Left cardiac atrium (tissue), 4 donors: ENCODE measurements around the gene PMVK. TPM values are rescaled to one million over a fixed set of nuclear protein-coding genes. Genes with fewer than 3 reads are reported as not detected.
"Not testable (repeated sequence)": the region's sequence is repeated elsewhere in the genome, so short reads cannot be mapped to it uniquely, and the experiment has no call there.

Experiments used
- ATAC-seq, 2 donors: fragments of 200-7000 bp; cut with Tn5 transposase; one replicate each; pipeline ENCODE4 v1.9.1; 2020; ENCODE audit warnings: mild to moderate bottlenecking in 2 of 2, moderate library complexity in 2 of 2
- DNase-seq: peaks from one replicate; pipeline ENCODE4 v3.0.0-alpha.2; 2020
- intact Hi-C, 2 donors: fragments of 100-400 bp; cut with DNase I; formaldehyde crosslinking; loops; one replicate each; pipeline versions ENCODE4 v1.14.1 to v1.15.1; 2022 to 2023
- long read RNA-seq: library from polyadenylated mRNA; unstranded; transcript quantifications from one replicate; pipeline ENCODE4 v2.0.0, GENCODE V29; 2021
- total RNA-seq, 2 donors: library from RNA; stranded (reverse); fragmentation: NEBNext Ultra II Directional; extraction: Animal tissue kit (Norgen Biotek cat#: 25700); gene quantifications; one replicate each; pipeline ENCODE4 v1.2.1, GENCODE V29; 2021
- donor health status: DM: no; HTN: yes; CAD: no.
- donor health status: DM: no; HTN: yes; CAD: no; lungs with severe emphysema.
- donor health status: DM: yes; HTN: yes; CAD: no.
- donor health status: Dilated cardiomyopathy.

The PMVK gene
- total RNA-seq: 10 to 100 TPM; 55.9 to 63.7 TPM
- long read RNA-seq, transcript PMVK-201 (5 exons, 1,280 nt): major isoform, 46 of 50 reads
- long read RNA-seq, partial matches to known transcripts: 0 of 50 reads
- long read RNA-seq, other reads (novel, unspliced or antisense): 4 of 50 reads

DNA sequence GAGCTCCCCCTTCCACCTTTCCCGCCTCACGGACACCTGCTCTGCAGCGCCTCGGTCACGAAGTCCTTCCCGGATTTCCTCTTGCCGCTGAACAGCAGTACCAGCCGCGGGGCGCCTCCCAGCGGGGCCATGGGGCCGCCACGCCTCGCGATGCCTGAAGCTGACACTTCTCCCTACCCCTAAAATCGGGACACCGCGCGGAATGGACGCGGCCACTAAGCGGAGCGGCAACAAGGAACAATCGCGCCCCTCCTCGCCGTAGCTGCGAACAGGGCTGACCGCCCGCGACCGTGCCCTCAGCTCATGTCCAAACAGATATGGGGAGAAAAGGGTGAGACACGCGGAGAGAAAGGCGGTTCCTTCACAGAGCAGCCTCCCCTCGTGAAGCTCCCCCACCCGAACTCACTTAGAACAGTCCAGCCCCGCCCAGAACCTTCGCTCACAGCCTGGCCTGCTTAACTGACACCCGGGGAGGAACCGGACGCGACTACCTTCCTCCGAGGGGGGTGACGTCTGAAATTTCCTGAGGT lies at the start of gene PMVK:
Gene PMVK, minus strand, starts transcription at position 165 of the 530 bp plus-strand sequence. Its CDS starts 34 bp downstream, at position 131.
- intact Hi-C loops: loop anchor here in 1 of 2 donors (2.0 kb wide), 1 partner anchor 24 kb away; no protein-coding TSS in a partner anchor
- peak; percentile 96 for DNase-seq

DNA sequence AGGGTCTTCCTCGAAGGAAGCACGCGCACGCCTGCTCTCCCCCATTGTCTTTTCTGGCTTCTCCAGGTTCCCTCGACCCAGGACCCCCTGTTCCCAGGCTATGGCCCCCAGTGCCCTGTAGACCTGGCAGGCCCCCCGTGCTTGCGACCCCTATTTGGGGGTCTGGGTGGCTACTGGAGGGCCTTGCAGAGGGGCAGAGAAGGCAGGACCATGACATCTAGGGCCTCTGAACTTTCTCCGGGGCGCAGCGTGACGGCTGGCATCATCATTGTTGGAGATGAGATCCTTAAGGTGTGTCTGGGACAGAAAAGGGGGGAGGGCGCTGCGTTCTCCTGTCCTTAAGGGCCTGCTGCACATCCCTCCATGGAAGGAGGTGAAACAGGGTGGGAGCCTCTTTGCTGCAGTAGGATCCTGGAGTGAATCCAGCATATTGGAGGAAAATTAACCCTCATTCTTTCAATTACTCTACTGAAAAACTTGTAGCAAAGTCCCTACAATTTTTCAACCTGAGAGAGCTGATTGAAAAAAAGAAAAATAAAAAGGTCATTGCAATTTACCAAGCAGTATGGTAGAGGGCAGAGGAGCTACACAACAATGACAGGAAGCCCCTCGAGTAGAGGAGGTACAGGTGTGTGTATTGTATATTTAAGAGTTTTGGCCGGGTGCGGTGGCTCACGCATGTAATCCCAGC lies 47.4 kb upstream of the PMVK start:
- intact Hi-C loops: no loop called here
- ATAC-seq (no peak), DNase-seq (no peak)

More for the DNA sequence above, at the start of gene PMVK:
- ATAC-seq: peak; percentile 94 to 97

DNA sequence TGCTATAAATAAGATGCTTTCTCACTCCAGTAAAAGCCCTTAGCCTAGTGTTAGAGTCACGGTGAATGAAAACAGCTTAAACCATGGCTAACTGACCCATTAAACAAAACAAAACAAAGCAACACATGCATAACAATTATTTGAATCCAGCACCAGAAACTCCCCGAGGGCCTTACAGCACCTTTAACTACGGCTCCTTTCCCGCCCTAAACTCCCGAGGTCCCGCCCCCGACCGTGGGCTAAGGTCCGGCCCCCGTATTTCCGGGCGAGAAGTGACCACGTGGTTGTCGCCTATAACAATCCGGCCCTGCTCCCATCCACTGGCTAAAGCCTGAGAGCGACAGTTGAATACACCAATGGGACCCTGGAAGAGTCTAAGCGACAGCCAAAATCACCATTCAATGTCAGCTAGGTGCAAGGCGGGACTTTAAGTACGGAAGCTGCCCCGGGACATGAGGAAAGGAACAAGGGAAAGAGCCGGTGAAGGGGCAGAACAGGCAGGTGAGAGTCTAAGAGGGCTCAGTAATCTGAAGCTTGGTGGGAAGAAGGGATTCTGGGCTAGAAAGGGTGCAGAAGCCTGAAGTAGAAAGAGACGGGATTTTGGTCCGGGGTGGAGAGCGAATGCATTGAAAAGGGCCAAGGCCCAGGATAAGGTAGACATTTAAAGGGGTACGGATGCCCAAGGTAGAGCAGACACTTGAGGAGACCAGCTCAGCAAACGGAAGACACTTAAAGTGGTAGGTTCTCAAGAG lies 46.6 kb upstream of the PMVK start, which contains the start of gene FLAD1:
Gene FLAD1, plus strand, starts transcription at position 448 of the 752 bp plus-strand sequence. CDS start 351 bp downstream, outside the sequence.
- ATAC-seq: peak; percentile 100
- intact Hi-C loops: no loop called here
- DNase-seq: peak; percentile 96

DNA sequence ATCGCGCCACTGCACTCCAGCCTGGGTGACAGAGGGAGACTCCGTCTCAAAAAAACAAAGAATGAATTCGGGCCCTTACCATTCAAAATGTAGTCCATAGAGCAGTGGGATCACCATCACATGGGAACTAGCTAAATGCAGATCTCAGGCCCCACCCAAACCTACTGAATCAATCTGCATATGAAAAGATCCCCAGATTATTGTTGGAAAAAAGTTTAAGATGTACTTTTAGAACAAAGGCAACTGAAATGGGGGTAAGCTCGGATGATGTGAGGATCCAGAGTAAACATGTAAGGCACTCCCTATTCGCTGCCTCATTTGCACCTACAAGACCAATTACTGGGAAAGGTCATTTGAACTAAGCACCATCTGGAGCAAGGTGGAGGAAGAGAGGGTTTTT lies 45.8 kb upstream of the PMVK start:
- ATAC-seq (no peak), DNase-seq (no peak)
- intact Hi-C loops: no loop called here

DNA sequence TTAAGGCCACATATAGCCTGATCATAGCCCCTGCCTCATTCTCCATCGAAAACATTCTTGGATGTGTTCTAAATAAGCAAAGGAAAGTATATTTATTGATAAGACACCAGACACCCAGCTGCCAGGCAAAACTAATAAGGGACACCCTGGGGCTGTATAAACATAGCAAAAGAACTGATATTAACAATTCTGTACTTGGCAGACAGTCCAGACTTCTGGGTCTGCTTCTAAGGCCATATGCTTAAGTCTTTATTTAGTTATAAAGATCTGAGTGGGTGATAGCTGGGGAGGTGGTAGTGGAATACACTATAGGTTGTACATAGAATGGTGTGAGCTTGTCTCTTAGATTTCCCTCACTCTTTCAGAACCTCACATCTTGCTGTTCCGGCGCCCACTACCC lies 41.8 kb upstream of the PMVK start:
- no peak for ATAC-seq
- intact Hi-C loops: no loop called here
- DNase-seq: no peak

DNA sequence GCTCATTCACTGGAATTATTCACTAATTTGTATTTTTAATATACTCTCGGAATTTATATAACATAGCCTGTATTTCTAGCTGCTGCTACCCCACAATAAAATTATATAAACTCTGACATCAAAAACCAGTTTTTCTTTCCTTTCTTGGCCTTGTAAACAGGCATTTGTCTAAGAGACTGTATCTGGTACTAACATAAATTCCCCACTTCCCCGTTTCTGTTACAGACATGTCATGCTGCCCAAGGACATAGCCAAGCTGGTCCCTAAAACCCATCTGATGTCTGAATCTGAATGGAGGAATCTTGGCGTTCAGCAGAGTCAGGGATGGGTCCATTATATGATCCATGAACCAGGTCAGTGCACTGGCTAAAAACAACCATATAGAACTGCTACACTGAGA lies 41.2 kb upstream of the PMVK start:
- intact Hi-C loops, ATAC-seq, DNase-seq: not testable (repeated sequence)

DNA sequence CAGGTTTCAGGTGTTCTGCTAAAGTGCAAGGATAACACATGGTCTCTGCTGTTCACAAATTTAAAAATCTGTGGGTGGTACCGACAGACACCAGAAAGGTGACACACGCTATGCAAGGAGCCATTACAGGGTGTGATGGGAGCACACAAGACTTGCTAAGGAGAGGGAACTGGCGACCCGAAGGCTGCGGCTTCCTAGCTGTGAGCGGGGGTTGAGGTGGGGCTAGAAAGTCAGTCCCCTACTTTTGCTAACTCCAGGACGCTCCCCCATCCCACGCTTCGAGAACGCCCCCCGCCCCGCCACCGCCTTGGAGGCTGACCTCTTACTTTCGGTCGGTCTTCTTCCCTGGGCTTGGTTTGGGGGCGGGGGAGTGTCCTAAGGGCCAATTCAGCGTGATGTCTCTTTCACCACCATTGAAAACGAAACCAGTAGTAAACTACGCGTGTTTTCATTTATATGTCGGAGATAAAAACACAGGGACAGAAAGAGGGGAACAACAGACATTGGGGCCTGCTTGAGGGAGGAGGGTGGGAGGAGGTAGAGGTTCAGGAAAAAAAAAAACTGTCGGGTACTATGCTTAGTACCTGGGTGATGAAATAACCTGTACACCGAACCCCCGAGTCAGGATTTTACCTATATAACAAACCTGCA lies 39.0 kb upstream of the PMVK start:
- ATAC-seq: no peak
- DNase-seq: peak; percentile 62
- intact Hi-C loops: loop anchor here in 1 of 2 donors (2.0 kb wide), 1 partner anchor 25 kb away; no protein-coding TSS in a partner anchor

DNA sequence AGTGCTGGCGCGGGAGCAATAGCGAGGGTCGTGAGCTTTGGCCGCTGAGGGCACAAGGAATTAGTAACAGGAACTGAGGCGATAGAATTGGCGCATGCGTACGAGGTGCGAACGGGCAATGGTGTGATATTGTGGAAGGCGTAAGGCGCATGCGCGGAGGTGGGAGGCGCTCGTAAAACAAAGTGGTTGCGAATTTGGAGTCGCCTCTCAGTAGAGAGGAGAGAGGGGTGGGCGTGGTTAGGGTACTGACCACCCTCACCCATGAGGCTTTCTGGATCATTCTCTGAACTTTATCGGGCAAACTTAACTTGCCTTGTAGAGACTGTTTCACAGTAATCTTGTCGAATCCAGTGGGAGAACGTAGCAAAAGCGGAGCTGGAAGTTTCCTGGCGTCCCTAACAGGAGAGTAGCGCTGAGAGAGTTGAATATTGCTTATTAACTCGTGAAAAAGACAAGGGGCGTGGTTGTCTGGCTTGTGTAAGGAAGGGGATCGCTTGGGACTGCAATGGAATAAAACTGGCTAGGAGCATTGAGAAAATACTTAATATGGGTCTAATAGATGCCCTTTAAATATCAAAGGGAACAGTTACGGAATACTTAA lies 38.4 kb upstream of the PMVK start:
- DNase-seq (peak; percentile 96), ATAC-seq (peak; percentile 63 to 66)
- intact Hi-C loops: loop anchor here in 1 of 2 donors (2.0 kb wide), 1 partner anchor 26 kb away; no protein-coding TSS in a partner anchor

DNA sequence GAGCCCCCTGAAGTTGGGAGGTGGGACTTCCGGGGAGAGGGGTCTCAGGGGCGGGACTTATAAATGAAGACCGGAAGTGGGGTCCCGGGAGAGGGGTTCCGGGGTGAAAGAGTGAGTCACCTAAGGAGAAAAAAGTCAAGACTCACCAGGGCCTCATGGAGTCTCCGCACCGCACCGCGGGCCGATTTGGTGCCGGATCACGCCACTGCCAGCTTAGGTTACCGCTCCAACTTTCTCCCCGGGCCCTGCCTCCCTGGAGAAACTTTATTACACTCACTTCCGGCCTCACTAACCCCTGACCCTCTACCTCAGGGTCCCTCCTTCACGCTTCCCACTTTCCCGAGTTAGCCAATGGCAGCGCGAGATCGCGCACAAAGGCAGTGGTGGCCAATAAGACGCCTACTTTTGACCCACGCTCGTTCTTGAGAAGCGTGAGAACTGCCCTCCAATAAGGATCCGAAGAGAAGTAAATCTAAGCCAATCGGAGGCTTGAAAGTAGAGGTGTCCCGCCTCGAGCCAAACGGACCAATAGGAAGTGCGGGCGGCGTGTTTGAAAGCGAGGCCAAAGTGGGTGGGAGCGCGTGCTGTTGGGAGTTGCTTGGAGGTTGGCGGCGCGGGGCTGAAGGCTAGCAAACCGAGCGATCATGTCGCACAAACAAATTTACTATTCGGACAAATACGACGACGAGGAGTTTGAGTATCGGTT lies 37.7 kb upstream of the PMVK start, which contains the start of gene CKS1B:
Gene CKS1B, plus strand, starts transcription at position 580 of the 706 bp plus-strand sequence. Its CDS starts 65 bp downstream, at position 645.
- intact Hi-C loops: loop anchor here in 1 of 2 donors (2.0 kb wide), 1 partner anchor 27 kb away; no protein-coding TSS in a partner anchor
- ATAC-seq (peak; percentile 86 to 90), DNase-seq (peak; percentile 97)

DNA sequence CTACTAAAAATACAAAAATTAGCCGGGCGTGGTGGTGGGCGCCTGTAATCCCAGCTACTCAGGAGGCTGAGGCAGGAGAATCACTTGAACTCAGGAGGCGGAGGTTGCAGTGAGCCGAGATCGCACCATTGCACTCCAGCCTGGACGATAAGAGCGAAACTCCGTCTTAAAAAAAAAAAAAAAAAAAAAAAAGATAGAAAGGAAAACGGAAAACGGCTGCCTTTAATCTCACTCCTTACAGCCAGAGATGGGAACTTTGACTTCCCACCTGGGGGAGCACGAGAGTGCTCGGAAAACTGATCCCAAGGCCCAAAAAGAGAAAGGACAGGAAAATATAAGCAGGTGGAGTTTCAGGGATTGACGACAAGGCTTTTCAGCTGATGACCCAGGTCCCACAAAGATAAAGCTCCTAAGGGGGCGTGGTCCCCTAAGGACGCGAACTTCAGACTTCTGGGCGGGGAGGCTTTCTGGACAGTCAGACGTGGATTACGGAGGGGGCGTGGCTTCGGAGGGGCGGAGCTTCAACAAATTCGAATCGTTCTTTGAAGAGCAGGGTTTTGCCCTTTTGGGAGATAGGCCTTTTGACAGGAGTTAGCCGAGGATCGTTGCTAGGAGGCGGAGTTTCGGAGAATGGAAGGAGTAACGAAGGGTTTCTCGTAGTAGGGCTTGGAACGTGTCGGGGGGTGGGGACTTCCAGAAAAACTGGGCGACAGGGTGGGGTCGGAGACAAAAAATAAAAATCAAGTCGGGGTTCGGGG lies 37.0 kb upstream of the PMVK start:
- ATAC-seq: peak; percentile 42 to 61
- peak; percentile 98 for DNase-seq
- intact Hi-C loops: loop anchor here in 1 of 2 donors (2.0 kb wide), 1 partner anchor 27 kb away; no protein-coding TSS in a partner anchor

DNA sequence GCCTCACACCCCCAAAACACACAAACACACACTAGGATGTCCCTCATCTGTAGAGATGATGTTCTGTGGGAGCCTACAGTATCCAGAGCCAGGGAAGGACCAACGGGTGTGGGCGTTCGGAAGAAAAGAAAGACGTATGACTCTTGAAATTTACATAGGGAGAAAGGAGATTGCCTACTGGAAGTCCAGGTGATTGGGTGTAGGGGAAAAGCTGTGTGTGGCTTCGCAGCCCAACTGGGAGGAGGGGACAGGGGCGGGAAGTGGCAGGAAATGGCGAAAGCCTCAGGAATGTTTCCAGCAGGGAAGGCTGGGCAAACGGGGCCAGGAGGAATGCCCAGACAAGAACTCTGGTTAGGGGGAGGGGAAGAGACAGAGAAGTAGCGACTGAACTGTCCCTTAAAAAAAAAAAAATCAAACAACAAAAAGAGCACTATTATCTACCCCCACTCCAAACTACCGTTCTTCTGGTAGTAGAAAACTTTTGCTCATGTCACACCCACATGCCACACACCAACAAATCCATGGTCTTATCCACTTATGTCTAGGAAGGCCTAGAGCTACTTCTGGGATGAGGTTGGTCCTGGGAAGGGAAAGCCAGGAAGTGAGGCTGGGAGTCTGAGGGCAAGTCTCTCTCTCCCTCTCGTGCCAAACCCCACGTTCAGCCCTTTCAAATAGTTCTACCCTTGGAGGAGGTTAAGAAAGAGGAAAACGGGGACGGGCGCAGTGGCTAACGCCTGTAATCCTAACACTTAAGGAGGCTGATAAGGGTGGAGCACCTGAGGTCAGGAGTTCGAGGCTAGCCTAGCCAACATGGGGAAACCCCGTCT lies 36.2 kb upstream of the PMVK start:
- ATAC-seq: no peak
- DNase-seq: peak; percentile 85
- intact Hi-C loops: no loop called here

DNA sequence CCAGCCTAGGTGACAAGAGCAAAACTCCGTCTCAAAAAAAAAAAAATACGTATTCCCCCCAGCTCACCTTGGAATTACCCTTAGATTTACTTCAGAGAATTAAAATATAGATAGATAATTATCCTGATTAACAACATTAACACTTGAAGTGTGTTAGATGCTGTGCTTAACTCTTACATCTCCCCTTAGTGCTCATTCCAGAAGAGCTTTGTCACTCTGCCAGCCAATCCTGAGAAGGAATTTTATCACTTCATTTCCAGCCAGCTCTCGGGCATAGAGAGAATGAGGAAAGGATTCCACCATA lies 35.6 kb upstream of the PMVK start:
- DNase-seq (no peak), ATAC-seq (no peak)
- intact Hi-C loops: no loop called here

DNA sequence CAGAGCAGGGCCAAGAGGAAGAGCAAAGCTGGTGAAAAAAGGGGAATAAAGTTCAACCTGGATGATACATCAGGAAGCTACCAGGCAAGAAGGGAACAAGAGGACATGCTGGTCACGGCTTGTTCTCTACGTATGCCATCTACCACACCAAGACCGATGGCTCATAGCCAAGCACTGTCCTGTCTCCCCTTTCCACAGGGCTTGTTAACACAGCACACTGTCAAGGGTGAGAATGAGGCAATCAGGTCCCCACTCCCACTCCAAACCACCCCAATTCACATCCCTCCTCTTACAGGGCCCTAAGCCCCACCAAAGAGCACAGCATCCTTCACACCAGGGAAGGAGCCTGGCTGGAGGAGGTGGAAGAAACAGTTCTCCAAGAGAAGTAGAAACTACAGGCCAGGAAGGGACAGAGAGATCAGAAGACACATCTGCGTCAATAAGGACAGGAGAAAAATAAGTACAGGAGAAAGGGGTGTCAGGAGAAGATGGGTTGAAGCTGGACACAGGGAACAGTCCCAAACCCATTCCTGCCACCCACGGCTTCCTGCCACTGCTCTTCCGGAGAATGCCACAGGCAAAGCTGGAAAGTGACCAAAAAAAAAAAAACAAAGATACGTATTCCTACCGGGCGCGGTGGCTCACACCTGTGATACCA lies 35.0 kb upstream of the PMVK start:
- intact Hi-C loops: no loop called here
- ATAC-seq (no peak), DNase-seq (peak; percentile 62)

DNA sequence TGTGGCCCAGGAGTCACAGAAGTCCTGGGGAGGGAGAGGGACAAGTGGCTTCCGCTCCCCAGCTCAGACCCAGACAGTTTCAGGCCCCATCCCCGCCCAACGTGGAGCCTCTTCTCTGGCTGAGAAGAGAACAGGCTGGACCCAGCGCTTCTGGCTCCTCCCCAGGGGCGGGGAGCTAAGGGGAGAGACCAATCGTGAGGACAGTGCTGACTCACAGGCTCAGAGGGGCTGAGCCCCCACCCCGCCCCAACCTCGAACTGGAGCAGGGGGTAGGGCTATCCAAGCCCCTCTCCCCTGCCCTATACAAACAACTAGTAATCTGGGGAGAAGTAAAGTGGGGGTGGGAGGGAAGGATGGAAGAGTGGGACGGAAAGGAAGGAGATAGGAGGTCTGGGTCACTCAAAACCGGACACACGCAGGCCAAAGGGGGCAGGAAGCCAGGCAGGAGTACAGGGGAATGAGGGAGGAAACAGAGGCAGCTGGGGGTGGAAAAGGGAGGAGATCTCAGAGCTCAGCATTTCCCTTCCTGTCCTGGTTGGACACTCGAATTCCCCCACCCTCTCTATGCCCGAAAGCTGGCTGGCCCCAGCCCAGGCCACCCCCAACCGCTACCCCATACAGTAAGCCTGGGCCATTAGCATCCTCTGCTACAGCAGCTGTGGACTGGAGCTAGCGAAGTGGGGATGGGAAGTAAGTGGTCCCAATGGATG lies 34.3 kb upstream of the PMVK start, which contains the start of gene SHC1:
Gene SHC1, minus strand, starts transcription at position 117 of the 710 bp plus-strand sequence. CDS start 221 bp downstream, outside the sequence.
- intact Hi-C loops: no loop called here
- DNase-seq (peak; percentile 97), ATAC-seq (peak; percentile 59 to 70)

DNA sequence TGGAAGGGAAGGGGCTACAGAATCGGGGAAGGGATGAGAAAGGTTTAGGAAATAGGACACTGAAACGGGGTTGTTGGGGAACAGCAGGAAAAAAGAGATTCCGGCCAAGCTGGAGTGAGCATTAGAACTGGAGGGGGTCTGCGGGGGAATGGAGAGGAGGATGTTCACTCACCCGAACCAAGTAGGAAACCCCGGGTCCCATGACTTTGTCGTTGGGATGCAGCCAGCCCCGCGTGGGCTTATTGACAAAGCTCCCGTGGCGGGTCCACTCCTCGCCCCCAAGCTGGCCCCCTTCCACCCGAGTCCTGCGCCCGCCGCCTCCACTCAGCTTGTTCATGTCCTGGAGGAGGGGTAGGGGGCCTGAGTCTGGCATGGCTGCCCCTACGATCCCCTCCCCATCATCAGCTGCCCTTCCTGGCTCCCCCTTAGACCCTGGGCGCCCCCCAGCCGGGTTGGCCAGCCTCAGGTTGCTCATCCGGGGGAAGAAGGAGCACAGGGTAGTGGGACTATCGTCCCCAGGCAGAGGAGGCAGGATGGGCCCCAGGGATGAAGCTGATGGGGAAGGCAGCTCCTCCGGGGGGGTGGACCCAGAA lies 33.4 kb upstream of the PMVK start:
- DNase-seq (peak; percentile 51), ATAC-seq (no peak)
- intact Hi-C loops: no loop called here
